ENCODE measurements around the gene FHOD3.
A peak's percentile ranks its signal among the peaks of the same experiment; 100 is the strongest.

FHOD3 gene

DNA sequence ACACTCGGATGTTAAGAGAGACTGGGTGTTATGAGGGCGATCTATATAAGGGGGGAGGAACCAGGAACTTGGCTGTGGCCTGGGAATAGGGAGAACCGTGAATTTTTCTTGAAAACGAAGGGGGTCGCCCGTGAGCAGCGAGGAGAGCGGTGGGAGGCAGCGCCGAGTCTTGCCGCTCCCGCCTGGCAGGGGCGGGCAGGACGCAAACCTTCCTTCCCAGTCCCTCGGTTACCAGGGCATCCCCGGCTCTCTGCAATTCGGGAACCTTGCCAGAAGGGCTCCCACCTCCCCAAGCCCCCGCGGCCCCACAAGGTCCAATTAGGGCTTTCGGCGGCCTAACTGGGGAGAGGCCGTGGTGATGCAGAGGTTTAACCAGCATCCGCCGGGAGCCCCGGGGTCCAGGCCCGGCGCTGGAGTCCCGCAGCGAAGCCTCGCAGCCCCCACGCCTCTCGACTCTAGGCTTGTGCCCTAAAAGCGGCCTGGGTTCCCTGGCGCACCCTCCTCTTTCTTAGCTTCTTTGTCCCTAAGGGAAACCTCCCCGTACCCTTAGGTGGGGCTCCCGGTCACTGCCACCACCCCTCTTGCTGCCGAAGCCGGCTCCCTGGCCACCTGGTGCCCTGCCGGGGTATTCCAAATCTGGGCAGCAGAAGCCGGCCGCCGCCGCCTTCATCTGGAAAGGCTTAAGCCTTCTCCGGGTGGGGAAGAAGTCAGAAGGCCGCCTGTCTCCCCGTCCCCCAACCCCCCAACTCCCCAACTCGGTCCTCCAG is 680 bp upstream of the FHOD3 start:
- peak; percentile 62 for DNase-seq (ENCODE audit: low spot score)

DNA sequence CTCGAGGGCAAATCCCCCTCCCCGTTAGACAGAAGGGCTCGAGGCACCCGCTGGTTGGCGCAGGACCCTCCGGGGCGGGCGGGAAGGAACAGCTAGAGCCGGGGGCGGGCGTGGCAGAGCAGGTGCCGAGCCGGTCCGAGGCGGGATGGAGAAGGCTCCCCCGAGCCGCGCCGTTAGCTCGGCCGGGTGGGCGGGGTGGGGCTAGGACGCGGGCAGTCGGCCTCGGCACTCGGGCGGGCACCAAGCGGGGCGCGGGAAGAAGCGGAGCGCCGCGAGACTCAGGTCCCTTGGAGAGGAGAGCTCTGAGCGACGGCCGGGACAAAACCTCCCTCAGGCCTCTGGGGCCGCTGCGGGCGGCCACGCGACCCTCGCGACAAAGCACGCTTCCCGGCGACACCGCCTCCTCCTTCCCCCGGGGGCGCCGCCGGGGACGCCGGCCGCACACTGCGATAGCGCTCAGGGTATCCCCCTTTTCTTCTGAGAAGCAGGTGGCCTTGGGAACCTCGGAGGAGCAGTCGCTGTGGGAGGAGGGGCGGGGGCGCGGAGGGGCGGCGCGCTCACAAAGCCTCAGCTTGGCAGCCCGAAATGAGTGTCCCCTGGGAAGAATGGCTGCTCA is 721 bp downstream of the FHOD3 start:
- no peak for DNase-seq (ENCODE audit: low spot score)

DNA sequence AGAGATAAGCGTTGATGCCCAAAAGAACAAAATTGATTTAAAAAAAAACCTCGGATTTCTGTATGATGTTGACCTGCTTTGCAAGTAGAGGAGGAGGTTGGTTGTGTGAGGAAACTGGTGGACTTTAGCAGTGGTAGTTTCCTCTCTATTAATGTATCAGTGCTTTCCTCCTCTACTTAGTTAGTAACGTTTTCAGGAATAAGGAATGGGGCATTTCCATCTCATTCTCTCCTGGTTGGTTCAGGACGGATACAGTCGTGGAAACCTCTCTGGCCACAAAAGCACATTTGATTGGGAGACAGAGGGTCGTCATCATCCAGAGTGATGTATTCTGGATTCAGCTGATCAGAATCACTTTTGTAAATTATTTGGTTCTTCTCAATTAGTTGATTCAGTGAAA is 1.5 kb downstream of the FHOD3 start:
- DNase-seq (ENCODE audit: low spot score): no peak

DNA sequence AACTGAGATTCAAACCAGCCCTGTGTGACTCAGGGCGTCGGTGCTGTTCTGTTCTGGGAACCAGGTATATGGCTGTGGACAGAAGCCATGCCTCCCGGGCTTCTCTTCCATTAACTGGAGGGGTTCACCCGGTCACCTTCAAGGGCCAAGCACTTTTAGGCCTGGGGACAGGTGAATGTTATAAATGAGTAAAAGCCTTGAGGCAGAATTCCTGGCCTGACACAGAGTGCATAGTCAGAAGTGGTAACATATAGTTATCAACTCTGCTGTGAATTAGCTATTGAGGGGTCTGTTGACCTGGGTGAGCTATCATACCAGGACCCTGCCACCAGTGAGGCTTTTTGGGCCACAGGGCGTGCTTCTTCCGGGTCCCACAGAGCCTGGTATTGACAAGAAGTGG is 2.7 kb downstream of the FHOD3 start:
- no peak for DNase-seq (ENCODE audit: low spot score)

DNA sequence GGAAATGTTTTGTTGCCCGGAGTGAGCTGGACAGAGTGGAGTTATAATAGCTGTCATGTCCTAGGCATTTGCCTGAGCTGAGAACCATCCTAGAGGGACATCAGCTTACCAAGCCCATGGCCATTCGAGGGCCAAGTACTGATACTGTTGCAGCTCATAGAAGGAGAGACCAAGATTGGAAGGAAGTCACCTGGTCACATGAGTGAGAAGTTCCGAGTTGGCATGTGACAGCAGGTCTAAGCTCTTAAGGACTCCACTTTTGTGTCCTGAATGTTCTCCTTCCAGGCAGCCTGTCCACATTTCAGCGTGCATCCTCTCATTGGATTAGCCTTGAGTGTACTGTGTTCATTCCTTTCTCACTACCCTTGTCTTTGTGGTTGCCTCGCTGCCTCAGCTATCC is 4.4 kb downstream of the FHOD3 start:
- DNase-seq (ENCODE audit: low spot score): no peak

DNA sequence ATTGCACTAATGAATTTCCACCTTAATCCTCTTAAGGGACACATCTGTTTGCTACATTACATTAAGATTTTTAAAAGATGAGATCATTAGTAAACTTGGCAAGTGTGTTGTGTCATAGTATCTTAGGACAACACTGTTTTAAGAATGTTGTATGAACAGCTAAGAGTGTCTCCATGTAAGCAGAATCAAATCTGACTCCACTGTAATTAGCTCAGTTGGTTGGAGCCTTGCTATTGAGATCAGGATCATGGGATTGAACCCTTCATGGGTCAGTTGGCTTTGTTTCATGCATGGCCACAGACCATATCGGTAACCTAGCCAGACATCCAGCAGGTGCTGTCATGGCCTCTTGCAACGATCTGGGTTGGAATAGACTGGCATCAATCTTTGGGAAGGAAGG is 5.2 kb downstream of the FHOD3 start:
- no peak for DNase-seq (ENCODE audit: low spot score)

DNA sequence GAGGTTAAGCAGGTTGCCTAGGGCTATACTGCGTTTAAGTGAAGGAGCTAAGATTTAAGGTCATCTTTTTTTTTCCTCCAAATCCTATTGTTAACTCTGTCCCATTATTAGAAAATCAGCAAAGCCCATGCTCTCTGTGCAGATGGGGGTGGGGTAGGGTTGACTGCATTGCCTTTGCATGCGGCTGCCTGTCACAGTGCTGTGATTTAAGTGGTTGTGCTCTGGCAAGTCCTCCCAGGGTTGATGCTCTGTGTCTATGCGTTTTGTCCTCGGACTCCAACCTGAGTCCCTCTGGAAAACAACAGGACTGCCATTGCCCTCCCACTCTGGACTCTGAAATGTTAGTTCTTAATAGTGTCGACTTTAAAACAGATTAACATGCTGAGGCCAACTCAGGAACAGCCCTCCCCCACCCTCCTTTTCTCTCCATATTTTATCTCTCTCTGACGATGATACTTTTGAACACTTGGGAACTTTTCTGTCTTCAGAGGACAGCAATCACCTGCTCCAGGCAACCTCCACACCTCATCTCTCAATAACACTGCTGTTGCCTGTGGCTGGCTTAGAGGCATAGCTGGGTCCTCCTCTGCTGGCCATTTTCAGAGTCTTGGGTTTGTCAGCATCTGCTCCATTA is 5.8 kb downstream of the FHOD3 start:
- DNase-seq (ENCODE audit: low spot score): no peak

DNA sequence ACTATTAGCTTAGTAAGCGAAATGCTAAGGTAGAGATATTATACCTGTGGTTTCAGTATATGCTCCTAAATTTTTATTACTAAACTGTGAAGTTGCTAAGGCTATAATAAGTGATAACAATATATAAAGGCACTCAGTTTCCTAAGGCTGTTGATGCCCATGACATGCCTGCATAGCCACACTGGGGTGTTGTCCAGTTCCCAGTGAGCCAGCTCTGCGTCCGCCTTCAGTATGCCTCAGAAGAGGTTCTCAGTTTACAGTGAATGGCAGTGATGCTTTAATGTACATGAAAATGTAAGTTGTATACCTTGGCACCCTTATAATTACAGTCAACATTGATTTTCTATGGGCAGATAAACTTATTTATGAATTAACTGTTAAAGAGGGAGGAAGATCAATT is 7.2 kb downstream of the FHOD3 start:
- no peak for DNase-seq (ENCODE audit: low spot score)

DNA sequence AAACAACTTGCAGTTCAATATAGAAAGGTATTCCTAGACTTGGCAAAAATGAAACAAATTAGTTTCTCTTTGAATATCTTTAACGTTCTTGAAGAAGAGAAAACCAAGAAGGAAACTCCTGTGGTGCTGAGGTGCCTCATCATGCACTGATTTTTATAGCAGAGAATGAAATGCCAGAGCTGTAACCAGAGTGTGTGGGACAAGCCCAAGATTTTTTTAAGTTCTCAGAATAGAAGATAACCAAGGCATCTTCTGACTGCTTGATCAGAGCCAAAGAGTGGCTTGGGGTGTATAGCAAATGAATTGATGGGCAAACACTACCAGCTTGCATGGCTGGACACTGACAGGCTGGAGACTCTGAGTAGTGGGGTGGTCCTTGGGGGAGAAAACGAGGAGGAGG is 7.9 kb downstream of the FHOD3 start:
- DNase-seq (ENCODE audit: low spot score): no peak

DNA sequence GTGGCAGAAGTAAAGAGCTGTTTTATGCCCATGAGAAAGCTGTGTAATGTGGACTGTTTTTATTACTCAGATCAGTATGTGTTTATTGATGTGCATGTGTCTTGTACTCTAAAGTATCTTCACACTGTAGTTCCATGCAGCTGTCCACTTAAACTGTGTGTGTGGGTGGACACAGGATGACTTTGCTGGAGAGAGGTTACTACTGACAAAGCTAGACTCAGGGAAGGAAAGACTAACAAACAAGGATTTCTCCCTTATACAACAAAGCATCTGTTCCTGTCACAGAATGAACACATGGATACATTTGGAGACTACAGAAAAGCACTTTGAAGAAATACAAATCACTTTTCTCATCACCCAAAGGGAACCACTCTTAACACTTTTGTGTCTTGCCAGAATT is 10.0 kb downstream of the FHOD3 start:
- no peak for DNase-seq (ENCODE audit: low spot score)

DNA sequence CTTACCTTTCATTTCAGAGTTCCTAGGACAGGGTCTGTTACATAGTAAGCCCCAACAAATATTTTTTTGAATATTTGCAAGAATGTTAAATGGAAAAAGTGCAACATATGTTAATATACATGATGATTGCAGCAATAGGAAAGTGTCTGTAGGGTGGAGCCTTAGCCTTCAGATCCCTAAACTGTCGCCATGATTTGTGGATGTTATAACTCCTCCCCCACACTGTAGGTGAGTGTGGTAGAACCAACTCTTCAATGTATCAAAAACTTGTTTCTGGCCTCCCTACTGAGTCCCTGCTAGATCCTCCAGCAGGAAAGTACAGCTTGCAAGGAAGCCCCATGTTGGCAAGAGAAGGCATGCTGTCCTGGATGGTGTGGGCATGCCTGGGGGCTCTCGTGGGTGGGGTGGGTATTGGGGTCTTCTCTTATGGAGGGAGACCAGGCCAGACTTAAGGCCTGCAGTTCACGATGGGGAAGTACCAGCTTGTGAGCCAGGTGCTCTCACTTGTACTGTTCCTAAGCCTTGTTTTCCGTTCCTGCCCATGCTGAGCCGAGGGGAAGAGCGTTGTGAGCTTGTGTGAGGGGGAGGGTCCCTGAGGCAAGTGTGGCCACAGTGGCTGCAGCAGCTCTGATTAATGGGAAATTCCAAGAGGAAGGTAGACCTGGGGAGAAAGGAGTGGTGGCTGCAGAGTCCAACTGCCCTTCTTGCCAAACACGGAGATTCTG is 11.4 kb downstream of the FHOD3 start:
- no peak for DNase-seq (ENCODE audit: low spot score)

DNA sequence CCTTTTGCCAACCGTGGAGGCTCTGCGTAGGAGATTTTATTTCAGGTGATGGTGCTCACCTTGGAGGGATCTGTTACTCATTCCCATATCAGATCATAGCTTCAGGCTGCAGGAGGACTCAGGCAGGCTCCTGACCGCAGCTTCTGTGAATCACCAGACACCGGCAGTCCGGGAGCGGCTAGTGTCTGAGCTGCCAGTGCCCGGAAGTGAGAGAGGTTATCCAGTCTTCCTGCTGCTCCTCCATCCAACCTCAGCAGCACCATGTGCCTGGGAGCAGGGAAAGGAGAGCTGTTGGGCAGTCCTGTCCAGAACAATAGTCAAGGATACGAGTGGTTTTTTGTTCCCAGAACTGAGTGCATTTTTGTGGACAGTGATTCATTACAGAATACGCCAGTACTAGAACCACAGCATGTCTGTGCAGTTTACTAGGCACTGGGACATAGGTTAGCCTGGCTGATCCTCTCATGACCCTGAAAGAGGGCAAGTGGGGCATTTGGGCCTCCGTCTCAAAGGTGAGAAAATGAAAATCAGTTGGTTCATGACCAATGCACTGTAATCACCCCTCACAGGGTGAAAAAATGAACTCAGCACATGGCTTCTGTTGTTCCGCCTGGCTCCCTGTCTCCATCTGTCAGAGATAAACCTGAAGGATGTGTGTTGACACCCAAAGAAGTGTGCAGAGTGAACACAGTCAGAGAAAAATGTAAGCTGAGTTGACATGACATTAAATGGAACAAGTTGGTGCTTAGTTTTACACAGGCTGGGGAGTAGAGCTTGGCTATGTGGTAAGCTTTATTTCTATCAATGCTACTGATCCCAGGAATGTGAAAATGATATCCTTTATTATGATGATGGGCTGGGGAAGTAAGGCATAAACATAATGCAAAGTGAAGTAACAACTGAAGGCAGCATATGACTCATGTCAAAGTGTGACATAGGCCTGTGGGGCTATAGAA is 12.2 kb downstream of the FHOD3 start:
- DNase-seq (ENCODE audit: low spot score): peak; percentile 78

DNA sequence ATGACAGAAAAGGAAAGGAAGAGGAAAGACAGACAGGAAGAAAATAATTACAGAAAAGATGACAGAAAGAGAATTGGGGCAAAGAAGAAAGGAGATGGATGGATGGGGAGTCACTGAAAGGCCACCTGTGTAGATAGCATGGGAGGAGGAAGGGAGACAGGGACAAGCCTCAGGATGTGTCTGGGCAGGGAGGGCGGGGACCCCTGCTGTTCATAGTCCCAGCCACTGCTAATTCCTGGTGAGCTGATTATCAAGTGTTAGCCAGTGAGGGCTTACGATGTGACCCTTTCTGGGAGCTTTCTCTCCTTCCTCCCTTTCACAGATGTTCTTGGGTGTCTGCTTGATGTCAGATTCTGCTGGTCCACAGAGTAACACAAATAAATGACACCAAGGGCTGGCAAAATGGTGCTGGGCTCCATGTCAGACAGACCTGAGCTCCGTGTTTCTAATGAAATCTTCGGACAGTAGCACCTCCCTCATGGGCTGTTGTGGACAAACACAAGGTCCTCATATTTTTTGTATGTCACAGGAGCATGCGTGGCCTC is 13.6 kb downstream of the FHOD3 start:
- DNase-seq (ENCODE audit: low spot score): no peak

DNA sequence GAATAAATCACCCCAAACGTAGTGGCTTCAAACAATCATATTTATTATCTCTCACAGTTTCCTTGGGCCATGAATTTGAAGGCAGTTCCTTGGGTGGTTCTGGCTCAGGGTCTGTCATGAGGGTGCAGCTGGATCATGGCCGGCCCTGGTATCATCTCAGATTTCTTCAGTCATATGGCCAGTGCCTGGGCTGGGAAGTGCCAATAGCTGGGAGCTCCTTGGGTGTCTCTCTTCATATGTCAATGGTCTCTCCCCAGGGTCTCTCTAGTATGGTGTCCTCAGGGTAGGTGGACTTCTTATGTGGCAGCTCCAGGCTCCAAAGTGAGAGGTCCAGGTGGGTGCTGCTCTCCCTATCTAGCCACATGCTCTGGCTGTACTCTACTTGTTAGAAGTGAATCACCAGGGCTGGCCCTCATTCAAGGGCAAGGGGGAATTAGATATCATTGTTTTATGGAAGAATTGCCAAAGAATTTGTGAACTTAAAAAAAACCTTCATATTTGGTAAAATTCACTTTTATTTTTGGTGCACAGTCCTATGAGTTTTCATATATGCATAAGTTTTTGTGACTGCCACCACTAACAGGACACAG is 15.4 kb downstream of the FHOD3 start:
- no peak for DNase-seq (ENCODE audit: low spot score)

DNA sequence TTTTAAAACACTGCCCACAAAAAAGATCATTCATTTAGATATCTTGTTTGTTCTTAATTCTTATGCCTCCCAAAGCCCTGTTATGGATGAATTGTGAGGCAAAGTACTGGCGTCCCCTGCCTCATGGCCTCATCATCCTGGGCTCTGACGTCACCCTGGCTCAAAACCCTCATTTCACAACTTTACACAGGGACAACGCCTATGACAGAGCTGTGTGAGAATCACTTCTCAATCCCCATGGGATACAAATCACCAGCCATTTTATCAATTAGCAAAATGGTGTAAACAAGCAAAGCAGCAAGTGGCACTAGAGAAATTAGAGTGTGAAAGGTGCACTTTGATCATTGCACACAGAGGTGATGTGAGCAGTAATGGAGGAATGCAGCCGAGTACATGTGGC is 16.6 kb downstream of the FHOD3 start:
- no peak for DNase-seq (ENCODE audit: low spot score)

DNA sequence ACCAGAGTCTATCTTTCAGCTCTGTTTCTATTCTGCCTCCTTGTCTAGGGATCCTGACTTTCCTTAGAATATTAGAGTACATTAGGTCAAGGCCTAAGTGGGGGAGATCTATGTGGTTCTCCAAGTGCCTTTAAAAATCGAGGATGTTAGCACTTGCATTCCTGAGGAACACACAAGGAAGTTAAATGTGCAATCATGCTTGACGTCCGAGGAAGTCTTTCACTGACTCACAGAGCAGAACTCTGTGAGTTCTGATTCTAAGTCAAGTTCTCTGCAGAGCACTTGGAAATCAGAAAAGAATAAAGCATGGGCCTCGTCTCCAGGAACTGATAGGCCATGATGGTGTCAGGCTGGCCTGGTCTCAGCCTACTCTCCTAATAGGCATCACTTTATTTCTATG is 17.2 kb downstream of the FHOD3 start:
- peak; percentile 34 for DNase-seq (ENCODE audit: low spot score)

DNA sequence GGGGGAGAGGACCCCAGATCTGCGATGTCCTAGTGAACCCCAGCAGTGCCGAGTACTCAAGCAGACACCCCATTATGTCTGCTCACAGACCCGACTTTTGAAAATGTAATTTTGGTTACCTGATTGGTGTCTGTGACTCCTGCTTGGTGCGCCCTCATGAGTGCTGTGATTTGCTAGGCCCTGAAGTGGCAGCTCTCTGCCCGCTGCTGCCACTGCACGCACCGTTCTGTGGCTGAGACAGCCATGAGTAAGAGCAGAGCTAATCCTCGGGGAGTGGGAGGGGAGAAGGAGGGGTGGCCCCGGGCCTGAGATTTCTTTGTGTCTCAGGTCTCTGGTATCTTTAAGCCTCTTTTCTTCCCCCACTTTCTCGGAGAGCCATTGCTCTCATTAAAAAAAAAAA is 18.2 kb downstream of the FHOD3 start:
- no peak for DNase-seq (ENCODE audit: low spot score)

DNA sequence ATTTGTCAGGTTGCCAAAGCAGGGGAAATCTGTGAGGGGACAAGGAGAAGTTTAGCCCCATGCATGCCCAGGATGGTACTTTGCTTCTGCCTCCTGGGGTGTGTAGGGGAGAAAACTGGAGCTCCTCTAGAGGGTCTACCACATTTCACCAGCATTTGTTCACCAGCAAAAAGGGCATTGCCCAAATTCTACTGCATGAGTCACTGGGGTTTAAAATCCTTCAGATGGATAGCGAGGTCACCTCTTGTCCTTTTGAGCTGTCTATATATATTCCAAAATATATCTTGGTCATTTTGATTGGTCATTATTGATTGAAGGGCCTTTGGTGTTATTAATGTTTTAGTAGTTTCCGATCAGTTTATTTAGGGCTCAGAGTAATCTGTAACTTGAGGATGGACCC is 18.7 kb downstream of the FHOD3 start:
- no peak for DNase-seq (ENCODE audit: low spot score)

DNA sequence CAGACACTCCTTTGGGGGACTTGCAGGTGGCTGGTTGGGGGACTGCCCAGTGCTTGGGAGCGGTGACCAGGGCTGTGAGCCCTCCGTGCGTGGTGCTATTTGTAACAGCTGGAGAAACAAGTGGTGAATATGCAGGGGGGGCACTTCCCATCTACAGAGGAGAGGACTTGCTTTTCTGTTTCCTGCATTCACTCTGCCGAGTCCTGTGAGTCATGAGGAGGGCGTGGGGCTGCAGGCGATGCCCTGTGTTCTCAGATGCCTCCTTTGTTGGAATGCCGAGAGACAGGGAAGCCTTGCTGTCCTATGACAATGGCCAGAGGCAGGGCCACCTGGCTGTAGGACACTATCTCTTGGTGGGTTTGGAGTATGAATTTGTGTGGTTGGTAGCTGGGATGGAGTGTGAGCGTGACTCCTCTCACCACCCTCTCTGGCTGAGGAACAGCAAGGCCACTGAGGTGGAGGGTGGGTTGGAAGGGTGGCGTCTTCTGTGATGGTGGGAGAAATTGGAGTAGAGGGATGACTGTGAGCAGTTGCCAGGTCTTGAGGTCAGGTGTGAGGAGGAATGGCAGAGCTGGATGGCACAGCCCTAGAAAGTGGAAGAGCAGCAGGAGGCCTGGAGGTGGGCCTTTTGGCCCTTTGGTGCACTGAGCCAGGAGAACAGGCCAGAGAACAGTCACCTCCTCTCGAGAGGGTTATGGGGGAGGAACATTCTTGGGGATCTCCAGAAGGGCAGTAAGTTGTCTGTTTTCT is 24.3 kb downstream of the FHOD3 start:
- DNase-seq (ENCODE audit: low spot score): no peak

DNA sequence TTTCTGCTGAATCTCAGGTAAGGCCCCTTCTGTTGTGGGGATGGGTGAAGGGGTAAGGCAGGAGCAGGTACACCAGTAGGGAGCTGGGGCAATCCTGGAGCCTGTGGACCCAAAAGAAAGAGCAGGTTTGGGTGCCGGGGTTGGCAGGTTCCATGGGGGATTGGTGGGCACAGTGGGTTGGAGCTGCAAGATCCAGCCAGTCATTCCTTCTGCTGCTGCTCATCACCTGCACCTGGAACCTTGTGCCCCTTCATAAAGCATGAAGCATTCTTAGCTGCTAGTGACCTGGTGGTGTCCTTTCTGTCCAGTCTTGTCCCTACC is 24.9 kb downstream of the FHOD3 start:
- DNase-seq (ENCODE audit: low spot score): no peak

DNA sequence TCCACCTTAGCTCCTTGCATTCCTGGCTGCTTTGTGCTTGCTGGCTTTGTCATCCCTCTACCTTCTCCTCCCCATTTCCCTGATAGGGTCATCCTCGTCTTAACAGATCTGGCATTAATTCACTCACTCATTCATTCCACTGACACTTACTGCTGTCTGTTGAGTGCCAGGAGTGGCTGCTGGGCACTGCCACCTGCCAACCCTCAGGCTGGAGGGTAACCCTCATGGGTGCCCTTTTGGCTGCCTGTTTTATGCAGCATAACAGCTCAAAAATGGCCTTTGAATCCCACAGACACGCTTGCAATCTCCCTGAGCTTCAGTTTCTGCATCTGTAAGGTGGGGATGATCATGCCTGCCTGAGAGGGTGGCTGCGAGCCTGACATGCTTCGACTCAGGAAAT is 25.2 kb downstream of the FHOD3 start:
- no peak for DNase-seq (ENCODE audit: low spot score)
